GM23338 (cell line): Measurements from ENCODE around the gene AVPR2.

Experiments
- EZH2 ChIP-seq: fragments of 200-600 bp; sonication (generic); IDR thresholded peaks from one replicate; pipeline ENCODE4 v1.8.0; 2017; ENCODE audit warnings: antibody characterized with exemption, mild to moderate bottlenecking, low read depth; ENCODE audit not compliant: unreplicated experiment
- EZH2phosphoT487 ChIP-seq: fragments of 200-600 bp; sonication (generic); IDR thresholded peaks from one replicate; pipeline ENCODE4 v1.8.1; 2018; ENCODE audit warnings: antibody characterized with exemption; ENCODE audit not compliant: unreplicated experiment
- POLR2AphosphoS5 ChIP-seq: IDR thresholded peaks from 2 replicates; pipeline ENCODE4 v1.6.1; 2016; ENCODE audit warnings: antibody characterized with exemption, low read depth
- TF ChIP-seq, protein P1 (sequence below), 2 experiments: fragments of 200-600 bp in 1 of 2; sonication (generic) in 1 of 2; conservative IDR thresholded peaks; 2 replicates each; pipeline versions ENCODE4 v1.5.1 to v1.6.1; 2016 to 2017; ENCODE audit warnings: antibody characterized with exemption in 2 of 2, low read depth in 2 of 2, mild to moderate bottlenecking in 2 of 2, moderate library complexity in 1 of 2

DNA sequence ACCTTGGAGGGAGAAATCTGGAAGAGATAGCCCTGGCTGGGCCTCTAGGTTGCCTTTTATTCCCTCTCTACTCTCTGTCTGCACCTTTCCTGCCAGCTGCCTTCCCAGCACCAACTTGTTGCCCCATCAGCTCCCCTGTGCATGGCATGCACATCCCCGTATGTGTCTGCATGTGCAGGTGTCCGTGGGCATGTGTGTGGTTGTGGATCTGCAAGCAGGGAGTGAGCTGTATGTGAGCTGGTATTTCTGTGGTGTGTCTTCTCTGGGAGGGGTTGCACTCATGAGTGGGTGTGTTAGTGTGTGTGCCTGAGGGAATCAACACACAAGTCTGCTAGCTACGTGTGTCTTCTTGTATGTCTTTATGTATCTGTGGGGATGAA, 28.4 kb upstream of the AVPR2 start:
- TF ChIP-seq, protein P1, sequence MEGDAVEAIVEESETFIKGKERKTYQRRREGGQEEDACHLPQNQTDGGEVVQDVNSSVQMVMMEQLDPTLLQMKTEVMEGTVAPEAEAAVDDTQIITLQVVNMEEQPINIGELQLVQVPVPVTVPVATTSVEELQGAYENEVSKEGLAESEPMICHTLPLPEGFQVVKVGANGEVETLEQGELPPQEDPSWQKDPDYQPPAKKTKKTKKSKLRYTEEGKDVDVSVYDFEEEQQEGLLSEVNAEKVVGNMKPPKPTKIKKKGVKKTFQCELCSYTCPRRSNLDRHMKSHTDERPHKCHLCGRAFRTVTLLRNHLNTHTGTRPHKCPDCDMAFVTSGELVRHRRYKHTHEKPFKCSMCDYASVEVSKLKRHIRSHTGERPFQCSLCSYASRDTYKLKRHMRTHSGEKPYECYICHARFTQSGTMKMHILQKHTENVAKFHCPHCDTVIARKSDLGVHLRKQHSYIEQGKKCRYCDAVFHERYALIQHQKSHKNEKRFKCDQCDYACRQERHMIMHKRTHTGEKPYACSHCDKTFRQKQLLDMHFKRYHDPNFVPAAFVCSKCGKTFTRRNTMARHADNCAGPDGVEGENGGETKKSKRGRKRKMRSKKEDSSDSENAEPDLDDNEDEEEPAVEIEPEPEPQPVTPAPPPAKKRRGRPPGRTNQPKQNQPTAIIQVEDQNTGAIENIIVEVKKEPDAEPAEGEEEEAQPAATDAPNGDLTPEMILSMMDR (conservative IDR thresholded peaks at IDR 0.05; ENCODE audit: low read depth in 2 of 2) = no peak
- TF ChIP-seq EZH2phosphoT487 = no peak
- no peak for TF ChIP-seq EZH2
- TF ChIP-seq POLR2AphosphoS5 = no peak
